Heart right ventricle (tissue), 16 donors: ENCODE measurements around the gene CYB561A3. TPM values are rescaled to one million over a fixed set of nuclear protein-coding genes. Genes with fewer than 3 reads are reported as not detected.
A peak's percentile ranks its signal among the peaks of the same experiment; 100 is the strongest.

Source experiments
- ATAC-seq, 8 donors: fragments of 200-7000 bp; cut with Tn5 transposase; one replicate each; pipeline ENCODE4 v1.9.1; 2020; ENCODE audit warnings: mild to moderate bottlenecking in 8 of 8, moderate library complexity in 8 of 8, moderate number of reproducible peaks in 1 of 8
- DNase-seq, 2 donors: peaks; one replicate each; pipeline ENCODE4 v3.0.0-alpha.2; 2020
- H3K27ac ChIP-seq, 10 donors: fragments of 200-600 bp; sonication (generic) in 2 of 10; one replicate each; pipeline versions ENCODE4 v1.5.0 to v1.8.0; 2020 to 2022; ENCODE audit warnings: mild to moderate bottlenecking in 3 of 10
- H3K27me3 ChIP-seq, 7 donors: fragments of 200-600 bp; one replicate each; pipeline ENCODE4 v1.8.0; 2021 to 2022; ENCODE audit warnings: mild to moderate bottlenecking in 2 of 7
- H3K36me3 ChIP-seq, 9 donors: fragments of 200-600 bp; sonication (generic) in 1 of 9; one replicate each; pipeline versions ENCODE4 v1.5.0 to v1.8.0; 2020 to 2022; ENCODE audit warnings: mild to moderate bottlenecking in 2 of 9
- H3K4me1 ChIP-seq, 9 donors: fragments of 200-600 bp; sonication (generic) in 1 of 9; one replicate each; pipeline versions ENCODE4 v1.5.0 to v1.8.0; 2020 to 2022; ENCODE audit warnings: mild to moderate bottlenecking in 4 of 9
- H3K4me3 ChIP-seq, 10 donors: fragments of 200-600 bp; sonication (generic) in 2 of 10; one replicate each; pipeline versions ENCODE4 v1.5.0 to v1.8.0; 2020 to 2022; ENCODE audit warnings: mild to moderate bottlenecking in 7 of 10, moderate library complexity in 2 of 10
- H3K9me3 ChIP-seq, 11 donors: fragments of 200-600 bp in 10 of 11; sonication (generic) in 2 of 11; one replicate each; pipeline versions ENCODE4 v1.5.0 to v1.8.0; 2013 to 2022; ENCODE audit warnings: mild to moderate bottlenecking in 2 of 11, control low read depth in 1 of 11, moderate library complexity in 1 of 11
- CTCF ChIP-seq, 9 donors: fragments of 200-600 bp; sonication (generic) in 2 of 9; IDR thresholded peaks; one replicate each; pipeline versions ENCODE4 v1.5.0 to v1.8.0; 2021 to 2022; ENCODE audit warnings: antibody characterized with exemption in 9 of 9, mild to moderate bottlenecking in 5 of 9, moderate library complexity in 1 of 9
- WGBS, 2 donors: extraction: QIAGEN DNeasy Blood & Tissue Kit; methylation state at CpG; one replicate each; pipeline ENCODE4 v1.1.7; 2013; ENCODE audit warnings: inconsistent platforms in 1 of 2; 5-methylcytosine and 5-hydroxymethylcytosine counted together
- intact Hi-C, 10 donors: fragments of 100-400 bp; cut with DNase I; formaldehyde crosslinking; loops; one replicate each; pipeline versions ENCODE4 v1.11.1 to v1.14.2; 2022
- polyA plus RNA-seq, 2 donors: library from polyadenylated mRNA; stranded (reverse); fragments of 200-250 nt; gene quantifications; one replicate each; pipeline ENCODE4 v1.2.3, GENCODE V29; 2013
- total RNA-seq, 10 donors: library from RNA; stranded (reverse); fragmentation: NEBNext Ultra II Directional in 3 of 10; extraction: Animal tissue kit (Norgen Biotek cat#: 25700) in 3 of 10; gene quantifications; one replicate each; pipeline versions ENCODE4 v1.2.1 to v1.2.4, GENCODE V29; 2021 to 2023
- donor health status: Arrhythmogenic right ventricular cardiomyopathy.
- donor health status: ischemic (EF 13 %, LVEDD 7.1; RV severe dilation, severe dysfunction).
- donor health status: healthy with polysubstance abuse.
- donor health status: DM: no; HTN: yes; CAD: no.
- donor health status: DM: no; HTN: no; CAD: no.
- donor health status: ischemic (EF 25% LVEDD 6.9; RV normal size, moderate dysfunction).
- donor health status: ischemic (EF 25% LVEDD 5.7; RV mildly dilated, moderate dysfunction).
- donor health status: healthy.
- donor health status: DM: yes; HTN: yes; CAD: no.
- donor health status: Ischemic cardiomyopathy.
- donor health status: ischemic (EF 35%, LVEDD 5.7; RV mildly dilated, moderate dysfunction).
- donor health status: nonischemic (EF 11% LVEDD 7.7; RV severe dilation, severe dysfunction).
- donor health status: DM: yes; HTN: yes; CAD: no.
- donor health status: PGD.
- donor health status: ischemic (EF 29% LVEDD 5.4; RV normal size, mild dysfunction).
- donor health status: nonischemic (EF 23%, LVEDD 6.1; RV moderate dilation, normal function).

CYB561A3 gene
- total and polyA plus RNA-seq, 12 donors = 6.0 to 18.6 (median 10.5) TPM

GRCh38 chr11:61333550-61334433 lies 27.9 kb downstream of the CYB561A3 start:
- 30 to 31% methylated on average over 19 of the region's 19 CpGs for WGBS, 2 donors
- Histone ChIP-seq H3K4me3 (peak overlapping the region; percentile 79 to 99 (median 95)), H3K27ac (peak overlapping the region; percentile 67 to 96 (median 92)), H3K36me3 (peaks cover 0 to 33% (median 7%) of the 10 kb centered on the region in 9 donors), H3K27me3 (no peaks in the 10 kb centered on the region), H3K4me1 (peaks cover 11 to 53% (median 44%) of the 10 kb centered on the region in 9 donors), H3K9me3 (no peaks in the 10 kb centered on the region)
- ATAC-seq (peak in 1 of 8 donors; percentile 1), DNase-seq (no peak)
- intact Hi-C loops = loop anchor here in 8 of 10 donors (1.0 to 10.0 kb wide), 8 partner anchors 27 to 101 kb away; partner anchors contain the start of genes CYB561A3 (in 1 of the 8), SDHAF2 (in 1 of the 8), TMEM138 (in 1 of the 8) and TMEM216 (in 1 of the 8)
- TF ChIP-seq CTCF (IDR thresholded peaks at IDR 0.05) = no peak

GRCh38 chr11:61332797-61333549 lies 28.7 kb downstream of the CYB561A3 start, which contains the start of the genes DDB1 and TKFC:
TSS of gene DDB1 (minus strand) at chr11:61333105. CDS start at chr11:61332968, 137 bp downstream.
TSS of gene TKFC (plus strand) at chr11:61333228. CDS start at chr11:61334729, 1,501 bp downstream.
- H3K9me3 ChIP-seq = no peaks in the 10 kb centered on the region
- peak within 1 kb of the TSS; percentile 79 to 99 (median 95) for H3K4me3 ChIP-seq
- peaks cover 11 to 61% (median 44%) of the 10 kb centered on the region in 9 donors for H3K4me1 ChIP-seq
- TF ChIP-seq CTCF (IDR thresholded peaks at IDR 0.05) = peak in 2 of 9 donors; percentile 4 to 7
- WGBS, 2 donors = 0% methylated on average over 81 of the region's 81 CpGs
- H3K27ac ChIP-seq = peak within 1 kb of the TSS; percentile 81 to 96 (median 92)
- intact Hi-C loops = loop anchor here in 7 of 10 donors (1.0 to 10.0 kb wide), 7 partner anchors 28 to 102 kb away; partner anchors contain the start of genes CYB561A3 (in 1 of the 7), SDHAF2 (in 1 of the 7), TMEM138 (in 1 of the 7) and TMEM216 (in 1 of the 7)
- no peaks in the 10 kb centered on the region for H3K27me3 ChIP-seq
- DNase-seq = peak; percentile 95 to 97
- H3K36me3 ChIP-seq = peaks cover 0 to 34% (median 10%) of the 10 kb centered on the region in 9 donors
- ATAC-seq = peak; percentile 95 to 98 (median 97)

- DNase-seq (no peak), ATAC-seq (peak in 1 of 8 donors; percentile 9)
- WGBS, 2 donors = 1% methylated on average over 24 of the region's 24 CpGs
- TF ChIP-seq CTCF (IDR thresholded peaks at IDR 0.05) = no peak
- intact Hi-C loops = loop anchor here in 5 of 10 donors (2.0 to 10.0 kb wide), 5 partner anchors 28 to 102 kb away; partner anchors contain the start of genes CYB561A3 (in 1 of the 5), SDHAF2 (in 1 of the 5) and TMEM216 (in 1 of the 5)
- H3K27ac ChIP-seq = peak overlapping the region; percentile 81 to 96 (median 92)
- H3K27me3 ChIP-seq = no peaks in the 10 kb centered on the region
- H3K4me3 ChIP-seq = peak overlapping the region; percentile 79 to 99 (median 95)
- H3K9me3 ChIP-seq = no peaks in the 10 kb centered on the region
- H3K36me3 ChIP-seq = peaks cover 0 to 39% (median 10%) of the 10 kb centered on the region in 9 donors
- peaks cover 11 to 68% (median 50%) of the 10 kb centered on the region in 9 donors for H3K4me1 ChIP-seq
These were observed 29.3 kb downstream of the CYB561A3 start for GRCh38 chr11:61332281-61332796.
